Stimulated activated CD4-positive, alpha-beta T cell treated with anti-CD3 and anti-CD28 coated beads, Interleukin-1b, Interleukin-23, amount 100 ng/mL, for 1 hour (primary cell): ENCODE measurements around the gene CCDC85A.

ENCODE experiments used
- DNase-seq, 2 donors: peaks; one replicate each; pipeline ENCODE4 v3.0.0-alpha.2; 2020; ENCODE audit warnings: low read depth in 2 of 2

The CCDC85A gene

GRCh38 chr2:56364902-56365301 is 181.1 kb downstream of the CCDC85A start:
- DNase-seq, result no peak

GRCh38 chr2:56369316-56369715 is 185.5 kb downstream of the CCDC85A start:
- DNase-seq, result no peak

GRCh38 chr2:56372071-56372656 is 188.4 kb downstream of the CCDC85A start:
- DNase-seq, result no peak

- no peak for DNase-seq
These were observed 191.5 kb downstream of the CCDC85A start for GRCh38 chr2:56375251-56375650.

- no peak for DNase-seq
These were observed 193.2 kb downstream of the CCDC85A start for GRCh38 chr2:56376699-56377665.

DNA sequence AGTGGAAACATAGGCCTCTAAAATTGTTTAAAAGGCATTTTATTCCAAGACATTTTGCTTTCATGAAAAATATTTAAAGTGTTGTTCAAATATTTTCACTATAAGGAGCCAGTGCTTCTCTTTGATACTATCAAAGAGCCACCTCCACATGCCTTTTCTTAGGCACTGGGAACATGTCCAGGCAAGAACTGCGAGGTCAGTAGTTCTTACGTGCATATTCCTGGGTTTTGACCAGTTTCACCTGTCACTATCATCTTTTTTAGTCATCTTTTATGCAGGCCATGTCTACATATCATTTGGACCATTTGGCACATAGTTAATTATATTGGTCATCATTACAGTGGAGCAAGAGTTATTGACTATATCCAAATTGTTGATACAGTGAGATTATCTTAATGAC is 195.3 kb downstream of the CCDC85A start:
- DNase-seq, result no peak

- DNase-seq, result no peak
These were observed 197.1 kb downstream of the CCDC85A start for GRCh38 chr2:56380861-56381260.

GRCh38 chr2:56382466-56382865 is 198.7 kb downstream of the CCDC85A start:
- no peak for DNase-seq

DNA sequence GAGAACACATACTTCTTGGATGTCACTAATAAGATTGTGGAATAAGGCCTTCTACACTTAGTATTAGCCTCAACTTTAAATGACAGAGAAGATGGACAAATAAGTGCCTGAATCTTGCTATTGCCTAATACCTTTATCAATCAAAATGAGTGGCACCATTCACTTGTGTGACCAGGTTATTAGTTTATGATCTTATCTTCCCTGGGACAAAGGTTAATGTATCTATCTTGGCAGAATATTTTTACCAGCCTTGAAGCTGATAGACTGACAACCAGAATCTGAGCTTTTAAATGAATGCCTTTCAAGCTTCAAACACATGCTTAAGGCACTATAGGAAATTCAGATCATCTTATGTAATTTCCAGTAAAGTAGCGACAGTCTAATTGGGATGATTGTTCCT is 202.9 kb downstream of the CCDC85A start:
- no peak for DNase-seq

- DNase-seq, result no peak
These were observed 206.9 kb downstream of the CCDC85A start for GRCh38 chr2:56390644-56391043.

DNA sequence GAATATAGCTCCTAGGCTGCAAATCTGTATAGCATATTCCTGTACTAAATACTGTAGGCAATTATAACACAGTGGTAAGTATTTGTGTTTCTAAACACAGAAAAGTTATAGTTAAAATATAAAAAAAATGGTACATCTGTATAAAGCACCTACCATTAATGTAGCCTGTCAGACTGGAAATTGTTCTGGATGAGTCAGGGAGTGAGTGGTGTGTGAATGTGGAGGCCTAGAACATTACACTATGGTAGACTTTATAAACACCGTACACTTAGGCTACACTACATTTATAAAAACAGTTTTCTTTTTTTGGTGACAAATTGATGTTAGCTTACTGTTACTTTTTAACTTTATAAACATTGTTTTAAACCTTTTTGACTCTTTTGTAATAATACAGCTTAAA is 226.3 kb downstream of the CCDC85A start:
- DNase-seq, result no peak

GRCh38 chr2:56416500-56417176 is 232.8 kb downstream of the CCDC85A start:
- DNase-seq, result no peak
